K562 (cell line): ENCODE data around the gene MAP4K4. TPM values are rescaled to one million over a fixed set of nuclear protein-coding genes. Genes with fewer than 3 reads are reported as not detected.

Experiments used
- ATAC-seq: fragments of 200-7000 bp; cut with Tn5 transposase; 3 replicates; pipeline ENCODE4 v1.9.1; 2020; ENCODE audit warnings: moderate library complexity
- BruUV-seq: library from RNA; stranded (reverse); fragments of 400-500 nt; replicated peaks from 2 replicates; lab custom pipeline; 2021; lab: Mats Ljungman, UMichigan
- CTCF ChIA-PET: fragments of 300-600 bp; formaldehyde crosslinking; extraction: SDS; loops from one replicate; lab custom pipeline; 2021; ENCODE audit warnings: low intra/inter-chr PET ratio; lab: Yijun Ruan, JAX
- POLR2A ChIA-PET: fragments of 300-600, 350-650 bp; sonication (Branson Sonifier 250); formaldehyde crosslinking; extraction: SDS; loops from one replicate; lab custom pipeline; 2021; ENCODE audit warnings: antibody characterized with exemption, inconsistent platforms; lab: Yijun Ruan, JAX
- DNase-seq, 4 experiments: peaks; one replicate each; pipeline versions ENCODE4 v3.0.0 to v3.0.0-alpha.2; 2011 to 2018; ENCODE audit warnings: low spot score in 3 of 4, mixed read lengths in 3 of 4; ENCODE audit errors: extremely low read depth in 1 of 4
- FAIRE-seq: peaks from 2 replicates; lab custom pipeline; 2011; peaks lifted over from hg19 to GRCh38; lab: Jason Lieb, UNC
- H2AFZ ChIP-seq: 2 replicates; pipeline ENCODE4 v1.6.0; 2011; ENCODE audit warnings: low read depth, low read length, control low read depth, inconsistent platforms
- H3K27ac ChIP-seq: fragments of 200-600 bp; 3 replicates; pipeline ENCODE4 v1.8.0; 2011; ENCODE audit warnings: low read depth, mild to moderate bottlenecking, control low read depth, inconsistent platforms, low read length, moderate library complexity, mixed read lengths; ENCODE audit errors: extremely low read depth
- H3K27me3 ChIP-seq, 2 experiments: fragments of 300-600 bp in 1 of 2; 2 replicates in 1 of 2; 3 replicates in 1 of 2; pipeline versions ENCODE4 v1.6.0 to v1.8.0; 2011; ENCODE audit warnings: inconsistent platforms in 2 of 2, low read length in 2 of 2, mild to moderate bottlenecking in 1 of 2, mixed read lengths in 1 of 2, moderate library complexity in 1 of 2; ENCODE audit not compliant: control insufficient read depth in 2 of 2, insufficient read depth in 2 of 2
- H3K36me3 ChIP-seq: fragments of 300-600 bp; 3 replicates; pipeline ENCODE4 v1.8.0; 2011; ENCODE audit warnings: mild to moderate bottlenecking, low read length, inconsistent platforms; ENCODE audit not compliant: control insufficient read depth, insufficient read depth
- H3K4me1 ChIP-seq, 2 experiments: fragments of 200-600 bp in 1 of 2; replicated peaks in 1 of 2; 2 replicates in 1 of 2; 3 replicates in 1 of 2; pipeline versions ENCODE4 v1.5.1 to v1.8.0; 2011; ENCODE audit warnings: inconsistent platforms in 2 of 2, low read length in 2 of 2, mild to moderate bottlenecking in 1 of 2, mixed read lengths in 1 of 2, moderate library complexity in 1 of 2; ENCODE audit not compliant: control insufficient read depth in 2 of 2, insufficient read depth in 2 of 2
- H3K4me2 ChIP-seq: 2 replicates; pipeline ENCODE4 v1.6.1; 2011; ENCODE audit warnings: low read length, control low read depth, inconsistent platforms, mixed read lengths; ENCODE audit not compliant: insufficient read depth
- H3K4me3 ChIP-seq: fragments of 200-600 bp; sonication (generic), shearing (Covaris generic); 2 replicates; pipeline ENCODE4 v1.5.1; 2016; ENCODE audit warnings: control low read depth, inconsistent platforms
- H3K79me2 ChIP-seq: fragments of 200-600 bp; 3 replicates; pipeline ENCODE4 v1.8.0; 2011; ENCODE audit warnings: low read length, inconsistent platforms; ENCODE audit not compliant: control insufficient read depth, insufficient read depth
- H3K9ac ChIP-seq, 2 experiments: 2 replicates each; pipeline versions ENCODE4 v1.6.0 to v1.6.1; 2011; ENCODE audit warnings: low read depth in 2 of 2, low read length in 2 of 2, control low read depth in 1 of 2, inconsistent platforms in 1 of 2, mild to moderate bottlenecking in 1 of 2, mixed read lengths in 1 of 2; ENCODE audit not compliant: insufficient read depth in 1 of 2
- H3K9me1 ChIP-seq: one replicate; pipeline ENCODE4 v1.6.0; 2011; ENCODE audit warnings: inconsistent platforms, mild to moderate bottlenecking, low read length, moderate library complexity; ENCODE audit not compliant: control insufficient read depth, insufficient read depth
- H3K9me3 ChIP-seq: replicated peaks from 2 replicates; pipeline ENCODE4 v1.5.1; 2011; ENCODE audit warnings: low read depth, low read length, inconsistent platforms; ENCODE audit not compliant: control insufficient read depth, insufficient read depth
- H4K20me1 ChIP-seq: replicated peaks from 2 replicates; pipeline ENCODE4 v1.6.1; 2011; ENCODE audit warnings: low read length, inconsistent platforms, mixed read lengths; ENCODE audit not compliant: control insufficient read depth, insufficient read depth
- CBFA2T3 ChIP-seq: fragments of 450-650 bp; IDR thresholded peaks from 2 replicates; pipeline ENCODE4 v1.6.1; 2017
- EZH2 ChIP-seq: IDR thresholded peaks from 2 replicates; pipeline ENCODE4 v1.6.1; 2012; ENCODE audit warnings: low read depth, mild to moderate bottlenecking, inconsistent platforms, low read length, borderline replicate concordance
- FOXA1 ChIP-seq: fragments of 450-650 bp; IDR thresholded peaks from 2 replicates; pipeline ENCODE4 v1.6.1; 2016; ENCODE audit warnings: mild to moderate bottlenecking, borderline replicate concordance
- HLTF ChIP-seq: fragments of 450-650 bp; IDR thresholded peaks from 2 replicates; pipeline ENCODE4 v1.6.1; 2016
- MIER1 ChIP-seq: fragments of 450-650 bp; IDR thresholded peaks from 2 replicates; pipeline ENCODE4 v1.6.1; 2016; ENCODE audit warnings: antibody characterized with exemption, mild to moderate bottlenecking, low read depth
- NRF1 ChIP-seq, 2 experiments: fragments of 450-650 bp; IDR thresholded peaks in 1 of 2; conservative IDR thresholded peaks in 1 of 2; 2 replicates each; pipeline ENCODE4 v1.6.1; 2014; ENCODE audit warnings: mild to moderate bottlenecking in 2 of 2
- PHB ChIP-seq: fragments of 250-450 bp; sonication (Bioruptor Pico); IDR thresholded peaks from 2 replicates; pipeline ENCODE4 v1.5.0; 2021
- RFX7 ChIP-seq: fragments of 250-450 bp; sonication (Bioruptor Pico); IDR thresholded peaks from 2 replicates; pipeline ENCODE4 v1.5.1; 2021; ENCODE audit warnings: mild to moderate bottlenecking
- SIX5 ChIP-seq, 2 experiments: IDR thresholded peaks; 2 replicates each; pipeline ENCODE4 v1.6.1; 2011; ENCODE audit warnings: low read length in 2 of 2, borderline replicate concordance in 1 of 2, low read depth in 1 of 2, mild to moderate bottlenecking in 1 of 2, moderate library complexity in 1 of 2; ENCODE audit not compliant: insufficient read depth in 1 of 2
- SP2 ChIP-seq: IDR thresholded peaks from 2 replicates; pipeline ENCODE4 v1.6.1; 2011; ENCODE audit warnings: mild to moderate bottlenecking, low read depth, low read length, moderate library complexity; ENCODE audit not compliant: poor library complexity, severe bottlenecking; ENCODE audit errors: extremely low read depth
- SUPT5H ChIP-seq: fragments of 450-650 bp; IDR thresholded peaks from 2 replicates; pipeline ENCODE4 v1.6.1; 2016
- TBP ChIP-seq: optimal IDR thresholded peaks from 2 replicates; pipeline ENCODE3; 2011; ENCODE audit warnings: low read depth, low read length, improper control_type of control experiment
- ZNF232 ChIP-seq: sonication (generic); formaldehyde crosslinking; IDR thresholded peaks from 2 replicates; pipeline ENCODE4 v1.8.0; 2022; ENCODE audit warnings: mild to moderate bottlenecking, missing genetic modification reagents
- ZNF644 ChIP-seq: fragments of 200-800 bp; sonication (Bioruptor generic); IDR thresholded peaks from 2 replicates; pipeline ENCODE4 v1.6.1; 2016; ENCODE audit warnings: low read depth, missing genetic modification characterization, missing compliant biosample characterization
- WGBS: fragments of 100-300 bp; shearing (Covaris generic); methylation state at CpG from one replicate; pipeline ENCODE4 v1.1.6; 2016; ENCODE audit warnings: low coverage, mixed read lengths; ENCODE audit not compliant: insufficient coverage; ENCODE audit errors: missing lambda C conversion rate; 5-methylcytosine and 5-hydroxymethylcytosine counted together
- in situ Hi-C: fragments of 300-500 bp; cut with MboI; formaldehyde crosslinking; loops from 4 replicates; pipeline ENCODE4 v1.15.0; 2018; ENCODE audit warnings: inconsistent platforms, mixed read lengths
- intact Hi-C: fragments of 100-400 bp; cut with micrococcal nuclease; formaldehyde crosslinking; loops from 2 replicates; pipeline ENCODE4 v1.14.2; 2022
- polyA plus RNA-seq, 8 experiments: library from polyadenylated mRNA; depleted of rRNA in 4 of 8; stranded (reverse) in 5 of 8; unstranded in 3 of 8; fragments of >200 nt; fragmentation: Nextera tagmentation in 2 of 8; fragmentation: Illumina TruSeq in 1 of 8; extraction: Ambion mirVana in 2 of 8; extraction: Trizol in 1 of 8; gene quantifications; 2 replicates each; pipeline versions ENCODE4 v1.2.1 to v1.2.3, GENCODE V29; 2011 to 2014; ENCODE audit warnings: inconsistent platforms in 1 of 8, missing spikeins in 1 of 8
- total RNA-seq, 7 experiments: library from RNA; depleted of rRNA in 6 of 7; stranded (reverse); fragments of >200 nt in 6 of 7; fragmentation: Illumina TruSeq in 2 of 7; extraction: Trizol in 2 of 7; gene quantifications; 2 replicates each; pipeline versions ENCODE4 v1.2.1 to v1.2.3, GENCODE V29; 2011 to 2021; ENCODE audit warnings: low replicate concordance in 1 of 7
- TF ChIP-seq, protein P1 (sequence below): fragments of 250-450 bp; sonication (Bioruptor Pico); IDR thresholded peaks from 2 replicates; pipeline ENCODE4 v1.4.0; 2020
- TF ChIP-seq, protein P2 (sequence below), 2 experiments: fragments of 250-450 bp in 1 of 2; fragments of 450-650 bp in 1 of 2; sonication (Bioruptor Pico) in 1 of 2; IDR thresholded peaks; 2 replicates each; pipeline versions ENCODE4 v1.6.1 to v1.8.0; 2016 to 2021; ENCODE audit warnings: mild to moderate bottlenecking in 2 of 2, moderate library complexity in 2 of 2, missing compliant biosample characterization in 1 of 2, missing genetic modification characterization in 1 of 2
- TF ChIP-seq, protein P3 (sequence below): fragments of 250-450 bp; sonication (Bioruptor Pico); IDR thresholded peaks from 2 replicates; pipeline ENCODE4 v1.8.0; 2021; ENCODE audit warnings: moderate library complexity, mild to moderate bottlenecking, inconsistent platforms

Gene MAP4K4
- total and polyA plus RNA-seq, 9 of the 15 experiments (the other 6 are each of a cell fraction or from before 2014, with no cell fraction given): 7.6 to 76.4 (median 50.6) TPM

- DNase-seq (no peak), FAIRE-seq (no peak), ATAC-seq (no peak)
- CTCF ChIA-PET: no interaction called here
- in situ Hi-C loops: no loop called here
- H3K79me2 ChIP-seq: no peaks in the 10 kb centered on the region
- no peak overlapping the region for H3K4me2 ChIP-seq
- no peak overlapping the region for H3K4me3 ChIP-seq
- WGBS: 88% methylated on average over 4 of the region's 4 CpGs
- peaks cover 0 to 2% of the 10 kb centered on the region in 2 experiments; a peak in 1 of 5 replicates for H3K4me1 ChIP-seq
- H3K9ac ChIP-seq: no peak overlapping the region
- no peaks in the 10 kb centered on the region for H4K20me1 ChIP-seq
- H3K27ac ChIP-seq: no peak overlapping the region
- no peaks in the 10 kb centered on the region for H3K9me3 ChIP-seq
- peaks cover 55% of the 10 kb centered on the region; the same call in 2 of the 3 replicates for H3K36me3 ChIP-seq
- no peak for TF ChIP-seq TBP
- no peak for TF ChIP-seq FOXA1
- no peak for TF ChIP-seq RFX7 (CRISPR knock-in tag)
- no peak for TF ChIP-seq PHB (CRISPR knock-in tag)
- H3K9me1 ChIP-seq: no peaks in the 10 kb centered on the region
- no TSS peak for BruUV-seq
- POLR2A ChIA-PET: no interaction called here
- no peak overlapping the region for H2AFZ ChIP-seq
- H3K27me3 ChIP-seq: no peaks in the 10 kb centered on the region
- intact Hi-C loops: no loop called here
These were observed 163.9 kb downstream of the MAP4K4 start for GRCh38 chr2:101861382-101861781.

DNA sequence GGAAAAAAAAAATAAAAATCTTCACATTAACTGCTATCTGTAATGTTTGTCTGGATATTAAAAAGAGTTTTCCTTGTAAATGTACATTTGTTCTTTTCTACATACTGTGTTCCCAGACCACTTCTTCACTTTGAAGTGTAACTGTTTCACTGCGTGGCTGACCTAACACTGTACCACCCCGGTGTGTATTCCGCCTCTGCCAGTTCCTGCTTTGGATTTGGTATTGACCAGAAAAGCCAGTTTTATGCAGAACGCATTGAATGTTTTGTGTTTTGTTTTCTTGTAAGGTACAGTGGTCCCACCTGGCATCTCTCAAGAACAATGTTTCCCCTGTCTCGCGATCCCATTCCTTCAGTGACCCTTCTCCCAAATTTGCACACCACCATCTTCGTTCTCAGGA is 166.0 kb downstream of the MAP4K4 start:
- H3K9ac ChIP-seq: no peak overlapping the region
- ATAC-seq: no peak
- peaks cover 74% of the 10 kb centered on the region for H3K36me3 ChIP-seq
- no peaks in the 10 kb centered on the region for H4K20me1 ChIP-seq
- H3K27ac ChIP-seq: no peak overlapping the region
- H3K4me1 ChIP-seq: peaks cover 0 to 2% of the 10 kb centered on the region in 2 experiments; a peak in 1 of 5 replicates
- H2AFZ ChIP-seq: no peak overlapping the region
- FAIRE-seq: no peak
- H3K9me1 ChIP-seq: no peaks in the 10 kb centered on the region
- no peak for DNase-seq
- H3K27me3 ChIP-seq: no peaks in the 10 kb centered on the region
- H3K9me3 ChIP-seq: no peaks in the 10 kb centered on the region
- in situ Hi-C loops (no loop called here), intact Hi-C loops (no loop called here)
- ChIA-PET POLR2A (no interaction called here), CTCF (no interaction called here)
- no TSS peak for BruUV-seq
- 98% methylated on average over 7 of the region's 7 CpGs for WGBS
- no peaks in the 10 kb centered on the region for H3K79me2 ChIP-seq
- no peak overlapping the region for H3K4me3 ChIP-seq
- no peak overlapping the region for H3K4me2 ChIP-seq
- TF ChIP-seq, protein P1, sequence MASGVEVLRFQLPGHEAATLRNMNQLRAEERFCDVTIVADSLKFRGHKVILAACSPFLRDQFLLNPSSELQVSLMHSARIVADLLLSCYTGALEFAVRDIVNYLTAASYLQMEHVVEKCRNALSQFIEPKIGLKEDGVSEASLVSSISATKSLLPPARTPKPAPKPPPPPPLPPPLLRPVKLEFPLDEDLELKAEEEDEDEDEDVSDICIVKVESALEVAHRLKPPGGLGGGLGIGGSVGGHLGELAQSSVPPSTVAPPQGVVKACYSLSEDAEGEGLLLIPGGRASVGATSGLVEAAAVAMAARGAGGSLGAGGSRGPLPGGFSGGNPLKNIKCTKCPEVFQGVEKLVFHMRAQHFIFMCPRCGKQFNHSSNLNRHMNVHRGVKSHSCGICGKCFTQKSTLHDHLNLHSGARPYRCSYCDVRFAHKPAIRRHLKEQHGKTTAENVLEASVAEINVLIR (CRISPR knock-in tag): no peak
- TF ChIP-seq NRF1 (conservative IDR thresholded peaks at IDR 0.05 in 1 of 2, IDR thresholded peaks at IDR 0.05 in 1 of 2): no peak
- no peak for TF ChIP-seq SUPT5H
- TF ChIP-seq MIER1: no peak
- no peak for TF ChIP-seq ZNF644 (tag)
- TF ChIP-seq, protein P2, sequence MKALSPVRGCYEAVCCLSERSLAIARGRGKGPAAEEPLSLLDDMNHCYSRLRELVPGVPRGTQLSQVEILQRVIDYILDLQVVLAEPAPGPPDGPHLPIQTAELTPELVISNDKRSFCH (CRISPR knock-in tag; IDR thresholded peaks at IDR 0.05): no peak
- TF ChIP-seq, protein P2 (tag; IDR thresholded peaks at IDR 0.05): no peak
- no peak for TF ChIP-seq EZH2
- no peak for TF ChIP-seq ZNF232 (CRISPR knock-in tag)
- no peak for TF ChIP-seq SP2
- no peak for TF ChIP-seq SIX5 (IDR thresholded peaks at IDR 0.05; ENCODE audit: borderline replicate concordance in 1 of 2, insufficient read depth in 1 of 2, low read depth in 1 of 2, low read length in 2 of 2)
- TF ChIP-seq HLTF: no peak
- TF ChIP-seq, protein P3, sequence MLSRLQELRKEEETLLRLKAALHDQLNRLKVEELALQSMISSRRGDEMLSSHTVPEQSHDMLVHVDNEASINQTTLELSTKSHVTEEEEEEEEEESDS (CRISPR knock-in tag): no peak
- TF ChIP-seq CBFA2T3: no peak
